ENCODE results near the gene PPP1CB.
"Not testable (repeated sequence)": the region's sequence is repeated elsewhere in the genome, so short reads cannot be mapped to it uniquely, and the experiment has no call there.

PPP1CB gene

GRCh38 chr2:28778392-28778791 is 26.8 kb downstream of the PPP1CB start:
- DNase-seq (ENCODE audit: low spot score): no peak

- no peak for DNase-seq (ENCODE audit: low spot score)
These were observed 27.4 kb downstream of the PPP1CB start for GRCh38 chr2:28779001-28779400.

- DNase-seq (ENCODE audit: low spot score): no peak
These were observed 28.9 kb downstream of the PPP1CB start for GRCh38 chr2:28780496-28780895.

- DNase-seq (ENCODE audit: low spot score): no peak
These were observed 30.8 kb downstream of the PPP1CB start for GRCh38 chr2:28782423-28782822.

- not testable (repeated sequence) for DNase-seq (ENCODE audit: low spot score)
These were observed 32.9 kb downstream of the PPP1CB start for GRCh38 chr2:28784570-28784969.

- DNase-seq (ENCODE audit: low spot score): no peak
These were observed 45.0 kb downstream of the PPP1CB start for GRCh38 chr2:28796620-28797019.

GRCh38 chr2:28801726-28802125 is 50.1 kb downstream of the PPP1CB start:
- DNase-seq (ENCODE audit: low spot score): no peak

- DNase-seq (ENCODE audit: low spot score): no peak
These were observed 51.4 kb downstream of the PPP1CB start for GRCh38 chr2:28802975-28803429.

GRCh38 chr2:28809927-28810326 is 58.3 kb downstream of the PPP1CB start:
- DNase-seq (ENCODE audit: low spot score): no peak

GRCh38 chr2:28810384-28811285 is 59.0 kb downstream of the PPP1CB start, which contains the start of gene SPDYA:
SPDYA (plus strand) TSS chr2:28810834; CDS start chr2:28816015, 5,181 bp downstream.
- DNase-seq (ENCODE audit: low spot score): peak; percentile 84

- DNase-seq (ENCODE audit: low spot score): no peak
These were observed 66.4 kb downstream of the PPP1CB start for GRCh38 chr2:28818053-28818452.

- no peak for DNase-seq (ENCODE audit: low spot score)
These were observed 69.8 kb downstream of the PPP1CB start for GRCh38 chr2:28821295-28821958.

GRCh38 chr2:28822036-28822435 is 70.4 kb downstream of the PPP1CB start:
- no peak for DNase-seq (ENCODE audit: low spot score)

GRCh38 chr2:28824207-28824606 is 72.6 kb downstream of the PPP1CB start:
- no peak for DNase-seq (ENCODE audit: low spot score)

GRCh38 chr2:28824870-28825269 is 73.2 kb downstream of the PPP1CB start:
- DNase-seq (ENCODE audit: low spot score): no peak

GRCh38 chr2:28828382-28828781 is 76.8 kb downstream of the PPP1CB start:
- DNase-seq (ENCODE audit: low spot score): no peak

GRCh38 chr2:28833740-28834470 is 82.3 kb downstream of the PPP1CB start:
- DNase-seq (ENCODE audit: low spot score): no peak

- DNase-seq (ENCODE audit: low spot score): no peak
These were observed 84.2 kb downstream of the PPP1CB start for GRCh38 chr2:28835781-28836180.

- no peak for DNase-seq (ENCODE audit: low spot score)
These were observed 87.3 kb downstream of the PPP1CB start for GRCh38 chr2:28838971-28839370.

- DNase-seq (ENCODE audit: low spot score): no peak
These were observed 90.4 kb downstream of the PPP1CB start for GRCh38 chr2:28842042-28842441.

Data from left forelimb (tissue), 1 donor.